Endothelial cell of umbilical vein (primary cell): ENCODE measurements around the gene RTN4. TPM values are rescaled to one million over a fixed set of nuclear protein-coding genes. Genes with fewer than 3 reads are reported as not detected.

ENCODE experiments used
- BruUV-seq: library from RNA; stranded (reverse); fragments of 400-500 nt; replicated peaks from 2 replicates; lab custom pipeline; 2021; lab: Mats Ljungman, UMichigan
- CTCF ChIA-PET: fragments of 300-600, 350-600 bp; sonication (Branson Sonifier 250); formaldehyde crosslinking; loops from one replicate; lab custom pipeline; 2021; ENCODE audit warnings: antibody characterized with exemption, inconsistent platforms; lab: Charles Lee
- POLR2A ChIA-PET: fragments of 300-600, 350-600 bp; sonication (Branson Sonifier 250); formaldehyde crosslinking; loops from one replicate; lab custom pipeline; 2021; ENCODE audit warnings: antibody characterized with exemption, inconsistent platforms; lab: Charles Lee
- DNase-seq: peaks from one replicate; pipeline ENCODE4 v3.0.0-alpha.2; 2011; ENCODE audit warnings: low read depth, low spot score
- FAIRE-seq: peaks from 2 replicates; lab custom pipeline; 2011; peaks lifted over from hg19 to GRCh38; lab: Jason Lieb, UNC
- H2AFZ ChIP-seq: 2 replicates; pipeline ENCODE4 v1.6.0; 2012; ENCODE audit warnings: low read depth, low read length, control low read depth, inconsistent platforms
- H3K27ac ChIP-seq: 2 replicates; pipeline ENCODE4 v1.5.1; 2011; ENCODE audit warnings: low read depth, mild to moderate bottlenecking, control low read depth, low read length, moderate library complexity; ENCODE audit not compliant: insufficient read depth
- H3K27me3 ChIP-seq, 2 experiments: 2 replicates each; pipeline versions ENCODE4 v1.6.0 to v1.6.1; 2011; ENCODE audit warnings: low read length in 2 of 2, mixed read lengths in 1 of 2; ENCODE audit not compliant: control insufficient read depth in 2 of 2, insufficient read depth in 2 of 2
- H3K36me3 ChIP-seq, 2 experiments: 2 replicates in 1 of 2; 3 replicates in 1 of 2; pipeline ENCODE4 v1.5.1; 2011; ENCODE audit warnings: low read length in 2 of 2, mild to moderate bottlenecking in 1 of 2, moderate library complexity in 1 of 2; ENCODE audit not compliant: control insufficient read depth in 2 of 2, insufficient read depth in 2 of 2; ENCODE audit errors: extremely low read depth in 1 of 2
- H3K4me1 ChIP-seq: 3 replicates; pipeline ENCODE4 v1.5.1; 2011; ENCODE audit warnings: mild to moderate bottlenecking, low read length; ENCODE audit not compliant: control insufficient read depth, insufficient read depth; ENCODE audit errors: extremely low read depth
- H3K4me2 ChIP-seq: 2 replicates; pipeline ENCODE4 v1.6.1; 2011; ENCODE audit warnings: low read length, control low read depth, mixed read lengths; ENCODE audit not compliant: insufficient read depth
- H3K4me3 ChIP-seq, 3 experiments: fragments of 200-600 bp in 1 of 3; sonication (generic), shearing (Covaris generic) in 1 of 3; replicated peaks in 1 of 3; 2 replicates each; pipeline ENCODE4 v1.5.1; 2011 to 2016; ENCODE audit warnings: control low read depth in 3 of 3, low read length in 3 of 3, mild to moderate bottlenecking in 2 of 3, inconsistent platforms in 1 of 3, low read depth in 1 of 3, moderate library complexity in 1 of 3; ENCODE audit not compliant: insufficient read depth in 1 of 3
- H3K79me2 ChIP-seq: 2 replicates; pipeline ENCODE4 v1.6.0; 2012; ENCODE audit warnings: low read length, inconsistent platforms; ENCODE audit not compliant: control insufficient read depth, insufficient read depth
- H3K9ac ChIP-seq: replicated peaks from 2 replicates; pipeline ENCODE3; 2011; ENCODE audit warnings: low read length, control low read depth; ENCODE audit not compliant: insufficient read depth; ENCODE audit errors: extremely low read depth
- H3K9me1 ChIP-seq: replicated peaks from 3 replicates; pipeline ENCODE4 v1.6.0; 2011; ENCODE audit warnings: mild to moderate bottlenecking, low read length; ENCODE audit not compliant: control insufficient read depth, insufficient read depth; ENCODE audit errors: extremely low read depth
- H3K9me3 ChIP-seq: replicated peaks from 2 replicates; pipeline ENCODE4 v1.5.1; 2012; ENCODE audit warnings: low read length, inconsistent platforms; ENCODE audit not compliant: control insufficient read depth, insufficient read depth
- H4K20me1 ChIP-seq: replicated peaks from 2 replicates; pipeline ENCODE3; 2011; ENCODE audit warnings: mild to moderate bottlenecking, low read length; ENCODE audit not compliant: control insufficient read depth, insufficient read depth; ENCODE audit errors: extremely low read depth
- EZH2 ChIP-seq: IDR thresholded peaks from 2 replicates; pipeline ENCODE4 v1.6.1; 2012; ENCODE audit warnings: borderline replicate concordance, low read depth, mild to moderate bottlenecking, moderate library complexity, low read length, inconsistent platforms; ENCODE audit not compliant: severe bottlenecking
- FOS ChIP-seq: IDR thresholded peaks from 2 replicates; pipeline ENCODE4 v1.6.1; 2011; ENCODE audit warnings: mild to moderate bottlenecking, low read length, moderate library complexity, borderline replicate concordance; ENCODE audit not compliant: insufficient read depth
- GATA2 ChIP-seq: IDR thresholded peaks from 2 replicates; pipeline ENCODE4 v1.7.0; 2011; ENCODE audit warnings: low read depth, mild to moderate bottlenecking, moderate library complexity, mixed read lengths, low read length; ENCODE audit not compliant: insufficient read length, insufficient read depth
- JUN ChIP-seq: IDR thresholded peaks from 2 replicates; pipeline ENCODE4 v1.6.1; 2011; ENCODE audit warnings: borderline replicate concordance, low read depth; ENCODE audit not compliant: insufficient read length, insufficient read depth
- MYC ChIP-seq: IDR thresholded peaks from one replicate; pipeline ENCODE4 v1.6.1; 2011; ENCODE audit warnings: mild to moderate bottlenecking, low read depth, low read length
- POLR2A ChIP-seq: IDR thresholded peaks from 2 replicates; pipeline ENCODE4 v1.6.1; 2012; ENCODE audit warnings: low read depth, mild to moderate bottlenecking, control low read depth, low read length
- POLR2AphosphoS5 ChIP-seq: IDR thresholded peaks from 2 replicates; pipeline ENCODE4 v1.6.1; 2012; ENCODE audit warnings: low read depth, mild to moderate bottlenecking, control low read depth, low read length, moderate library complexity; ENCODE audit not compliant: insufficient read depth
- dilution Hi-C: fragments of 300-500 bp; cut with MboI; formaldehyde crosslinking; loops from one replicate; pipeline ENCODE4 v1.15.0; 2019; ENCODE audit warnings: low sequenced_read_pairs; ENCODE audit not compliant: extremely low pct_ligation_motif_present
- intact Hi-C: fragments of 100-400 bp; cut with micrococcal nuclease; formaldehyde crosslinking; loops from one replicate; pipeline ENCODE4 v1.10.0; 2022
- polyA plus RNA-seq, 4 experiments: library from polyadenylated mRNA; depleted of rRNA in 3 of 4; stranded (reverse) in 3 of 4; unstranded in 1 of 4; fragments of >200 nt; gene quantifications; 2 replicates each; pipeline versions ENCODE4 v1.2.1 to v1.2.3, GENCODE V29; 2011 to 2012; ENCODE audit warnings: missing spikeins in 1 of 4
- total RNA-seq: library from RNA; stranded (reverse); gene quantifications from 2 replicates; pipeline ENCODE4 v1.2.3, GENCODE V29; 2021
- TF ChIP-seq, protein P1 (sequence below): IDR thresholded peaks from 2 replicates; pipeline ENCODE4 v1.6.1; 2011; ENCODE audit not compliant: insufficient read depth, insufficient read length
- TF ChIP-seq, protein P2 (sequence below), 2 donors: IDR thresholded peaks; 1 replicate in 1 of 2; 2 replicates in 1 of 2; pipeline ENCODE4 v1.5.1; 2011; ENCODE audit warnings: low read length in 2 of 2, mild to moderate bottlenecking in 2 of 2, moderate library complexity in 2 of 2, control low read depth in 1 of 2, inconsistent platforms in 1 of 2, low read depth in 1 of 2; ENCODE audit not compliant: insufficient read depth in 1 of 2; ENCODE audit errors: extremely low read depth in 1 of 2

Gene RTN4
- total and polyA plus RNA-seq, 2 donors (not counting 3 experiments of a cell fraction or from before 2014, with no cell fraction given) = 253 to 486 TPM

DNA sequence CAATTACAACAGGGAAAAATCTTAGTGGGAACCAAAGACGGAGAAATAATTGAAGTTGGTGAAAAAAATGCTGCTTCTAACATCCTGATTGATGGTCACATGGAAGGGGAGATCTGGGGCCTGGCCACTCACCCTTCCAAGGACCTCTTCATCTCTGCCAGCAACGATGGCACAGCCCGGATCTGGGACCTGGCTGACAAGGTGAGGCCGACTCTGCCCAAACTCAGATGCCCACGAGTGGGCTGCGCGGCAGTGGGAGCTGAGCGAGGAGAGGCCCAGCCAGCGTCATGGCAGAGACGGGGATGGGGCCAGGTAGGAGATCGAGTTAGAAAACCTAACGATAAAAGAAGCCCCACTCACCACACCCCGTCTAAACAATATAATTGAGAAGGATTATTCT, 87.7 kb downstream of the RTN4 start:
- Histone ChIP-seq H3K4me3 (no peak overlapping the region), H2AFZ (no peak overlapping the region), H3K36me3 (no peaks in the 10 kb centered on the region), H3K9ac (no peak overlapping the region), H3K27me3 (no peaks in the 10 kb centered on the region), H4K20me1 (no peaks in the 10 kb centered on the region), H3K4me2 (no peak overlapping the region), H3K27ac (no peak overlapping the region), H3K4me1 (peaks cover 12% of the 10 kb centered on the region), H3K79me2 (no peaks in the 10 kb centered on the region), H3K9me1 (no peaks in the 10 kb centered on the region), H3K9me3 (no peaks in the 10 kb centered on the region)
- intact Hi-C loops = no loop called here
- no TSS peak for BruUV-seq
- FAIRE-seq = no peak
- POLR2A ChIA-PET = no interaction called here
- TF ChIP-seq POLR2A (no peak), MYC (no peak), GATA2 (no peak), FOS (no peak), POLR2AphosphoS5 (no peak), JUN (no peak), EZH2 (no peak)
- TF ChIP-seq, protein P1, sequence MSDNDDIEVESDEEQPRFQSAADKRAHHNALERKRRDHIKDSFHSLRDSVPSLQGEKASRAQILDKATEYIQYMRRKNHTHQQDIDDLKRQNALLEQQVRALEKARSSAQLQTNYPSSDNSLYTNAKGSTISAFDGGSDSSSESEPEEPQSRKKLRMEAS = no peak
- TF ChIP-seq, protein P2, sequence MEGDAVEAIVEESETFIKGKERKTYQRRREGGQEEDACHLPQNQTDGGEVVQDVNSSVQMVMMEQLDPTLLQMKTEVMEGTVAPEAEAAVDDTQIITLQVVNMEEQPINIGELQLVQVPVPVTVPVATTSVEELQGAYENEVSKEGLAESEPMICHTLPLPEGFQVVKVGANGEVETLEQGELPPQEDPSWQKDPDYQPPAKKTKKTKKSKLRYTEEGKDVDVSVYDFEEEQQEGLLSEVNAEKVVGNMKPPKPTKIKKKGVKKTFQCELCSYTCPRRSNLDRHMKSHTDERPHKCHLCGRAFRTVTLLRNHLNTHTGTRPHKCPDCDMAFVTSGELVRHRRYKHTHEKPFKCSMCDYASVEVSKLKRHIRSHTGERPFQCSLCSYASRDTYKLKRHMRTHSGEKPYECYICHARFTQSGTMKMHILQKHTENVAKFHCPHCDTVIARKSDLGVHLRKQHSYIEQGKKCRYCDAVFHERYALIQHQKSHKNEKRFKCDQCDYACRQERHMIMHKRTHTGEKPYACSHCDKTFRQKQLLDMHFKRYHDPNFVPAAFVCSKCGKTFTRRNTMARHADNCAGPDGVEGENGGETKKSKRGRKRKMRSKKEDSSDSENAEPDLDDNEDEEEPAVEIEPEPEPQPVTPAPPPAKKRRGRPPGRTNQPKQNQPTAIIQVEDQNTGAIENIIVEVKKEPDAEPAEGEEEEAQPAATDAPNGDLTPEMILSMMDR (IDR thresholded peaks at IDR 0.05; ENCODE audit: extremely low read depth in 1 of 2, insufficient read depth in 1 of 2, low read depth in 1 of 2, low read length in 2 of 2) = no peak
- DNase-seq = no peak
- CTCF ChIA-PET = no interaction called here
- dilution Hi-C loops = no loop called here
